Measurements from ENCODE around the gene ZCCHC17.

DNA sequence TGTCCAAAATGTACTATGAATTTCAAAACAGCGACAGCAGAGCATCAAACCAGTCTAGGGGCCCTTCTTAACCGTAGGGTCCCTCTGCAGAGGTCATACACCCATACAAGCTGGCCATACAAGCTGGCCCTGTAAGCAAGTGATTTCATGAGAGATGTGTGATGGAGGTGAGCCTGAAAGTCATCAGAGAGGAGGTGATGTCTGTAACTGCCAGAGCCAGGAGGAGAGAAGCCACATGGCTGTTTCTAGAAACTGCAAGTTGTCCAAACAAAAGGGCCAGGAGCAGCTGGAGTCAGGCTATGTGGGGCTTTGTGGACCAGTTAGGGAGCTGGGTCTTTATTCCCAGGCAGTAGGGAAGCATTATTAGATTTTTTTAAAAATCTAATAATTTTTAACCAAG, 101.4 kb downstream of the ZCCHC17 start:
- TF ChIP-seq EZH2 (IDR thresholded peaks at IDR 0.05; ENCODE audit: borderline replicate concordance, insufficient read depth, low read depth, low read length, poor library complexity, severe bottlenecking), result no peak
- TF ChIP-seq, protein P1, sequence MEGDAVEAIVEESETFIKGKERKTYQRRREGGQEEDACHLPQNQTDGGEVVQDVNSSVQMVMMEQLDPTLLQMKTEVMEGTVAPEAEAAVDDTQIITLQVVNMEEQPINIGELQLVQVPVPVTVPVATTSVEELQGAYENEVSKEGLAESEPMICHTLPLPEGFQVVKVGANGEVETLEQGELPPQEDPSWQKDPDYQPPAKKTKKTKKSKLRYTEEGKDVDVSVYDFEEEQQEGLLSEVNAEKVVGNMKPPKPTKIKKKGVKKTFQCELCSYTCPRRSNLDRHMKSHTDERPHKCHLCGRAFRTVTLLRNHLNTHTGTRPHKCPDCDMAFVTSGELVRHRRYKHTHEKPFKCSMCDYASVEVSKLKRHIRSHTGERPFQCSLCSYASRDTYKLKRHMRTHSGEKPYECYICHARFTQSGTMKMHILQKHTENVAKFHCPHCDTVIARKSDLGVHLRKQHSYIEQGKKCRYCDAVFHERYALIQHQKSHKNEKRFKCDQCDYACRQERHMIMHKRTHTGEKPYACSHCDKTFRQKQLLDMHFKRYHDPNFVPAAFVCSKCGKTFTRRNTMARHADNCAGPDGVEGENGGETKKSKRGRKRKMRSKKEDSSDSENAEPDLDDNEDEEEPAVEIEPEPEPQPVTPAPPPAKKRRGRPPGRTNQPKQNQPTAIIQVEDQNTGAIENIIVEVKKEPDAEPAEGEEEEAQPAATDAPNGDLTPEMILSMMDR (IDR thresholded peaks at IDR 0.05), result no peak

Data from B cell (primary cell).